ENCODE results near the gene MED26. TPM values are rescaled to one million over a fixed set of nuclear protein-coding genes. Genes with fewer than 3 reads are reported as not detected.
A peak's percentile ranks its signal among the peaks of the same experiment; 100 is the strongest.

MED26 gene
- total and polyA plus RNA-seq, 9 of the 15 experiments (the other 6 are each of a cell fraction or from before 2014, with no cell fraction given): 0.71 to 15.1 (median 6.2) TPM

- TF ChIP-seq ZNF609 (CRISPR knock-in tag; IDR thresholded peaks at IDR 0.05; ENCODE audit: borderline replicate concordance) (no peak), TARDBP (IDR thresholded peaks at IDR 0.05) (no peak), MYBL2 (IDR thresholded peaks at IDR 0.05; ENCODE audit: low read depth) (no peak), MYBL2 (CRISPR knock-in tag; IDR thresholded peaks at IDR 0.05; ENCODE audit: borderline replicate concordance) (no peak), PREB (CRISPR knock-in tag; IDR thresholded peaks at IDR 0.05) (no peak), FOXK2 (conservative IDR thresholded peaks at IDR 0.05 in 1 of 2, IDR thresholded peaks at IDR 0.05 in 1 of 2; ENCODE audit: low read depth in 2 of 2) (peak; percentile 37 to 42; a peak in 1 of 4 replicates), JUNB (CRISPR knock-in tag; conservative IDR thresholded peaks at IDR 0.05) (no peak), RUNX1 (IDR thresholded peaks at IDR 0.05; ENCODE audit: low read depth) (no peak), NCOA1 (IDR thresholded peaks at IDR 0.05; ENCODE audit: low read depth) (0 out of 2 replicates have a peak, but pooled peaks have one; percentile 8), CREBBP (IDR thresholded peaks at IDR 0.05; ENCODE audit: low read depth, low read length) (no peak), POLR2H (tag; IDR thresholded peaks at IDR 0.05; ENCODE audit: low read depth) (no peak), DPF2 (IDR thresholded peaks at IDR 0.05) (no peak), HSF4 (CRISPR knock-in tag; IDR thresholded peaks at IDR 0.05; ENCODE audit: borderline replicate concordance) (no peak), CHD2 (IDR thresholded peaks at IDR 0.05; ENCODE audit: low read depth, low read length) (no peak), DLX4 (CRISPR knock-in tag; IDR thresholded peaks at IDR 0.05) (no peak), ZNF212 (CRISPR knock-in tag; IDR thresholded peaks at IDR 0.05) (no peak), ZBTB43 (CRISPR knock-in tag; IDR thresholded peaks at IDR 0.05) (no peak), ZNF76 (CRISPR knock-in tag; IDR thresholded peaks at IDR 0.05; ENCODE audit: borderline replicate concordance) (no peak)
These were observed 1.1 kb upstream of the MED26 start (continued) for GRCh38 chr19:16628984-16629691.

Data from K562 (cell line).